Progenitor cell of endocrine pancreas (in vitro differentiated cells): Measurements from ENCODE around the gene MRPL3. TPM values are rescaled to one million over a fixed set of nuclear protein-coding genes. Genes with fewer than 3 reads are reported as not detected.

ENCODE experiments used
- DNase-seq: peaks from one replicate; pipeline ENCODE4 v3.0.0; 2021; ENCODE audit warnings: low spot score; ENCODE audit not compliant: unreplicated experiment
- H3K27ac Mint-ChIP-seq: 2 replicates; pipeline ENCODE4 v1.8.0; 2021; ENCODE audit warnings: mild to moderate bottlenecking, moderate library complexity, mixed read lengths
- H3K27me3 Mint-ChIP-seq: 2 replicates; pipeline ENCODE4 v1.8.0; 2021; ENCODE audit warnings: mixed read lengths
- H3K36me3 Mint-ChIP-seq: 2 replicates; pipeline ENCODE4 v1.8.0; 2022; ENCODE audit warnings: mixed read lengths; ENCODE audit not compliant: insufficient read depth
- H3K4me1 Mint-ChIP-seq: 2 replicates; pipeline ENCODE4 v1.8.0; 2021; ENCODE audit warnings: low read depth, mixed read lengths
- H3K4me3 Mint-ChIP-seq: 2 replicates; pipeline ENCODE4 v1.8.0; 2021; ENCODE audit warnings: low read depth, mild to moderate bottlenecking, moderate library complexity, mixed read lengths
- H3K9me3 Mint-ChIP-seq: 2 replicates; pipeline ENCODE4 v1.8.0; 2021; ENCODE audit warnings: low read depth, mixed read lengths
- CTCF ChIP-seq: fragments of 200-600 bp; sonication (generic); IDR thresholded peaks from one replicate; pipeline ENCODE4 v1.5.0; 2021; ENCODE audit warnings: antibody characterized with exemption, mild to moderate bottlenecking; ENCODE audit not compliant: unreplicated experiment
- total RNA-seq: library from RNA; stranded (reverse); gene quantifications from 2 replicates; pipeline ENCODE4 v1.2.1, GENCODE V29; 2021

MRPL3 gene
- total RNA-seq, 1 donor from 2014 or later = 83.8 TPM

DNA sequence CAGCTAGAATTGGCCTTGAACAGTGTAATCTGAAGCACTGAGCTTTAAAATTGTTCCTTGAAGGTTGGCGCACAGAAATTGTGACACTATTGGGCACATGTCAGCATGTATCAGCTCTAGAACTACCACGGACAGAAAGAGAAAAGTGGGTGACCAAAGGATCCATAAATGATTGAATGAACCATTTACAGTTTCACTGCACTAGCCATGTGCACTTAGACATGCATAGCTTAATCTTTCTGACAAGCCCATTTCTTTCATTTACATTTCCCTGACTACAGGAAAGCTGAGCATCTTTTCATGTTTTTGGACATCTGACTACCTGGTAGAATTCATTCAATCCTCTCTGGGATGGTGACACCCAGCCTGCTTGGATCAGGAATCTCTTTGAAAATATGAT is 85.0 kb downstream of the MRPL3 start:
- H3K36me3 Mint-ChIP-seq = no peaks in the 10 kb centered on the region
- H3K4me3 Mint-ChIP-seq = no peak overlapping the region

More for the DNA sequence above, 85.0 kb downstream of the MRPL3 start:
- Mint-ChIP-seq H3K9me3 (peaks cover 16% of the 10 kb centered on the region), H3K27me3 (no peaks in the 10 kb centered on the region), H3K27ac (no peak overlapping the region), H3K4me1 (peaks cover 15% of the 10 kb centered on the region)
- no peak for DNase-seq
- TF ChIP-seq CTCF = no peak

Other genes with a start within 250 kb of the MRPL3 start
- gene NUDT16, start 121.2 kb downstream of the MRPL3 start, total RNA-seq = 24.6 and 25.1 TPM in 2 replicates